Metanephros (tissue), 2 donors: ENCODE results near the gene TAF7L. TPM values are rescaled to one million over a fixed set of nuclear protein-coding genes. Genes with fewer than 3 reads are reported as not detected.

ENCODE experiments used
- small RNA-seq: library from RNA; depleted of rRNA; stranded (forward); fragments of <200 nt; gene quantifications from one replicate; pipeline ENCODE3, GENCODE V24; 2014; ENCODE audit warnings: low replicate concordance
- total RNA-seq: library from RNA; depleted of rRNA; stranded (reverse); fragments of >200 nt; gene quantifications from one replicate; pipeline ENCODE4 v1.2.3, GENCODE V29; 2014

TAF7L gene, protein sequence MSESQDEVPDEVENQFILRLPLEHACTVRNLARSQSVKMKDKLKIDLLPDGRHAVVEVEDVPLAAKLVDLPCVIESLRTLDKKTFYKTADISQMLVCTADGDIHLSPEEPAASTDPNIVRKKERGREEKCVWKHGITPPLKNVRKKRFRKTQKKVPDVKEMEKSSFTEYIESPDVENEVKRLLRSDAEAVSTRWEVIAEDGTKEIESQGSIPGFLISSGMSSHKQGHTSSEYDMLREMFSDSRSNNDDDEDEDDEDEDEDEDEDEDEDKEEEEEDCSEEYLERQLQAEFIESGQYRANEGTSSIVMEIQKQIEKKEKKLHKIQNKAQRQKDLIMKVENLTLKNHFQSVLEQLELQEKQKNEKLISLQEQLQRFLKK
- total RNA-seq: 0.18 TPM

DNA sequence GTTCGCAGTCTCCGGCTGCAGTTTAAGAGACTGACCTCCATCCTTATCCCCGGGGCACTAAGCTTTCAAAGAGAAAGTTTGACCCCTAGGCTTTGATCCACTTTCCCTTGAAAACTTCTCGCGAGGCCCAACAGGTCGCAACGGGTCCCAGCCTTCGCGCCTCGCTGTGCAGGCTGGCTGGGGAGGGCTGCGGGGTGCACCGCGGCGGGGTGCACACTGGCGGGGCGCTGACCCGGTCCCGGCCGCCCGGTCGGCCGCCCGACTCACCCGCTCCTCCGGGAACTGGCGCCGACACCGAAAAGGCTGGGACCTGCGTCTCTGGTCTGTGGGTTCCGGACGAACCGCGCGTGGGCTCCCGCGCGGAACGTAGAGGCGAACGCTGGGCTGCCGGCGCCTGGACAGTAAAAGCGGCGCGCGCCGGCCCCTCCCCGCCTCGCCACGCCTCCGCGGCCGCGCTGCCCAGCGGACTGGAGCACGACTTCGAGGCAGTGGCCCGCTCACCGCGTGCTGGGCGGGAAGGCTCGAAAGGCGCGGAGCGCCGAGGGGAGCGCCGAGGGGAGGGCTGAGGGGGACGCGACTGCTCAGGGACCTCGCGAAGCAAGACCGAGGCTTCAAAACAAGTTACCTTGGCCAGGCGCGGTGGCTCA, at the start of gene TAF7L:
TAF7L (minus strand) TSS at position 378 of the 647 bp plus-strand sequence. CDS start 3,791 bp downstream, outside the sequence.

DNA sequence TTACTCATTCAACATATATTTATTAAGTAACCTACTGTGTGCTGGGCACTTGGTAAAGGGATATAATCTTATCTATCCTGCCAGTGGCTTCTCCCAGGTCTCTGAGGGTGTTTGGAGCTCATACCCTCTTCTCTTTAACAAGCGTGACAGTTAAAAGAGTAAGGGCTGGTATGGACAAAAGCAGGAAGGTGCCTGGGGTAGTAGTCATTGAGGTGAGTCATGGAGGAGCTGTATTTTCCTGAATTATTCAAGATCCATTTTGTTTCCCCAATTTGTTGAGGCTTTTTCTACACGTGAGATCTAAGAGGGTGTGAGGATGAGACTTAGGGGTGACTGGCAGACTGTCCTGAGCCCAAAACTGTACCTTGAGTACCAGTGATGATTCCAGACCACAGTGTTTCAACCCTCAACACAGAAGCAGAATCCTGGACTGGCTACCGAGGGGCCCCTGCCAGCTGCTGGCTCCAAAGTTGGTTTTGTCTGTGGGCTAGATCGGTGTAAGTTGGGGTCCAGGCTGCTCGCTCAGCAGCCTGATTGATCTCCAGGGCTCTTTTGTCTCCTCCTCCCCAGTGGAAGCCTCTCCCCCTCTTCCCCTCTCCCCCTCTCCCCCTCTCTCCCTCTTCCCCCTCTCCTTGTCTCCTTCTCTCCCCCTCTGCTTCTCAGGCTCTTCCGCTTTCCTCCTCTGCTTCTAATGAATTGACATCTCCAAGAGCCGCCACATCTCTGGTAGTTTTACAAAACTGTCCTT, 71.8 kb downstream of the TAF7L start, which contains the start of gene DRP2:
DRP2 (plus strand) TSS at position 671 of the 748 bp plus-strand sequence. CDS start 11,862 bp downstream, outside the sequence.

Small RNA genes within 50 kb of the gene (small RNA-seq; reads per million reads assigned to genes)
- not detected for gene RNU6-934P

Other genes starting within 250 kb of the TAF7L start
- gene TRMT2B, start 239.2 kb downstream of the TAF7L start, total RNA-seq: 15.8 TPM
- gene TMEM35A, start 212.5 kb downstream of the TAF7L start, total RNA-seq: 4.0 TPM
- gene CENPI, start 193.1 kb downstream of the TAF7L start, total RNA-seq: 8.9 TPM
- 2.9 TPM for gene DRP2, start 71.5 kb downstream of the TAF7L start, total RNA-seq
- gene TIMM8A, start 57.4 kb upstream of the TAF7L start, total RNA-seq: 7.1 TPM
- 6.0 TPM for gene BTK, start 94.9 kb upstream of the TAF7L start, total RNA-seq
- gene RPL36A, start 99.7 kb upstream of the TAF7L start, total RNA-seq: 376 TPM
- gene GLA, start 116.6 kb upstream of the TAF7L start, total RNA-seq: 25.6 TPM
- 60.8 TPM for gene HNRNPH2, start 116.9 kb upstream of the TAF7L start, total RNA-seq
- gene ARMCX4, start 194.1 kb upstream of the TAF7L start, total RNA-seq: 16.4 TPM